Measurements from ENCODE around the gene IQCK. TPM values are rescaled to one million over a fixed set of nuclear protein-coding genes. Genes with fewer than 3 reads are reported as not detected.

Gene IQCK
- polyA plus RNA-seq, 3 donors = 0.52 to 1.2 (median 0.58) TPM

DNA sequence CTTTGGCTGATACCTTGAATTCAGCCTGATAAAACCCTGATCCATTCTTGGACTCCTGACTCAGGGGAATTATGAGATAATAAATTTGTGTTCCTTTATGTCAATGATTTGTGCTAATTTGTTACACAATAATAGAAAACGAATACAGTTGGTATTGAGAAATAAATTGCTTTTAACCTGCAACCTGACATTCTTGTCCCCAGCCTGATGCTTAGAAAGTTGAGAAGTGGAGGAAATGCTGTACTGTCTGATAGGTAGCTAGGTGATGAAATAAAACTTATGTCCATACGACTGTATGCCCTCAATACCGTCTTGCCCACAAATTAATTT, 10.5 kb downstream of the IQCK start:
- no peaks in the 10 kb centered on the region for H3K36me3 ChIP-seq (replicated peaks in 1 of 2; ENCODE audit: control insufficient read depth in 1 of 2, insufficient read depth in 2 of 2, low read length in 2 of 2)
- no peaks in the 10 kb centered on the region for H3K36me3 Mint-ChIP-seq
- no peak overlapping the region for H3K4me3 ChIP-seq (replicated peaks in 1 of 3; ENCODE audit: low read depth in 2 of 3, low read length in 3 of 3)
- H3K79me2 ChIP-seq (ENCODE audit: insufficient read depth, low read length) = no peaks in the 10 kb centered on the region
- H3K27me3 ChIP-seq (ENCODE audit: control insufficient read depth in 2 of 2, insufficient read depth in 2 of 2, low read length in 2 of 2) = no peaks in the 10 kb centered on the region
- H3K4me2 ChIP-seq (replicated peaks; ENCODE audit: extremely low read depth, low read length, poor library complexity, severe bottlenecking) = no peak overlapping the region
- H3K4me3 Mint-ChIP-seq = no peak overlapping the region
- H3K4me1 Mint-ChIP-seq = no peaks in the 10 kb centered on the region
- no peak for DNase-seq
- no peak overlapping the region for H2AFZ ChIP-seq (ENCODE audit: insufficient read depth, low read depth, low read length, poor library complexity, severe bottlenecking)
- H3K9me3 Mint-ChIP-seq = peaks cover 0 to 2% (median 0%) of the 10 kb centered on the region in 7 donors
- no peak overlapping the region for H3K27ac ChIP-seq (ENCODE audit: low read depth in 1 of 2, low read length in 2 of 2)
- H3K27ac Mint-ChIP-seq = no peak overlapping the region
- WGBS (ENCODE audit: insufficient coverage) = no CpG with 5 or more reads among the region's 3 CpGs
- H3K27me3 Mint-ChIP-seq (ENCODE audit: low read depth in 3 of 3) = peaks cover 0 to 4% (median 0%) of the 10 kb centered on the region in 3 donors
- H3K9me3 ChIP-seq (replicated peaks in 1 of 2; ENCODE audit: control insufficient read depth in 1 of 2, insufficient read depth in 1 of 2, low read length in 2 of 2) = no peaks in the 10 kb centered on the region
- no peaks in the 10 kb centered on the region for H4K20me1 ChIP-seq (ENCODE audit: insufficient read depth, low read length)
- no peaks in the 10 kb centered on the region for H3K4me1 ChIP-seq (ENCODE audit: control insufficient read depth in 1 of 2, insufficient read depth in 2 of 2, low read length in 2 of 2)
- intact Hi-C loops (cut with micrococcal nuclease) = no loop called here
- TF ChIP-seq, protein P1, sequence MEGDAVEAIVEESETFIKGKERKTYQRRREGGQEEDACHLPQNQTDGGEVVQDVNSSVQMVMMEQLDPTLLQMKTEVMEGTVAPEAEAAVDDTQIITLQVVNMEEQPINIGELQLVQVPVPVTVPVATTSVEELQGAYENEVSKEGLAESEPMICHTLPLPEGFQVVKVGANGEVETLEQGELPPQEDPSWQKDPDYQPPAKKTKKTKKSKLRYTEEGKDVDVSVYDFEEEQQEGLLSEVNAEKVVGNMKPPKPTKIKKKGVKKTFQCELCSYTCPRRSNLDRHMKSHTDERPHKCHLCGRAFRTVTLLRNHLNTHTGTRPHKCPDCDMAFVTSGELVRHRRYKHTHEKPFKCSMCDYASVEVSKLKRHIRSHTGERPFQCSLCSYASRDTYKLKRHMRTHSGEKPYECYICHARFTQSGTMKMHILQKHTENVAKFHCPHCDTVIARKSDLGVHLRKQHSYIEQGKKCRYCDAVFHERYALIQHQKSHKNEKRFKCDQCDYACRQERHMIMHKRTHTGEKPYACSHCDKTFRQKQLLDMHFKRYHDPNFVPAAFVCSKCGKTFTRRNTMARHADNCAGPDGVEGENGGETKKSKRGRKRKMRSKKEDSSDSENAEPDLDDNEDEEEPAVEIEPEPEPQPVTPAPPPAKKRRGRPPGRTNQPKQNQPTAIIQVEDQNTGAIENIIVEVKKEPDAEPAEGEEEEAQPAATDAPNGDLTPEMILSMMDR (IDR thresholded peaks at IDR 0.05) = no peak
- H3K9ac ChIP-seq (ENCODE audit: insufficient read depth, low read length, poor library complexity, severe bottlenecking) = no peak overlapping the region

- Histone ChIP-seq H3K4me3 (replicated peaks in 1 of 3; ENCODE audit: low read depth in 2 of 3, low read length in 3 of 3) (no peak overlapping the region), H3K27ac (ENCODE audit: low read depth in 1 of 2, low read length in 2 of 2) (no peak overlapping the region), H4K20me1 (ENCODE audit: insufficient read depth, low read length) (no peaks in the 10 kb centered on the region), H3K9ac (ENCODE audit: insufficient read depth, low read length, poor library complexity, severe bottlenecking) (no peak overlapping the region), H3K4me1 (ENCODE audit: control insufficient read depth in 1 of 2, insufficient read depth in 2 of 2, low read length in 2 of 2) (peaks cover 0 to 2% of the 10 kb centered on the region in 2 donors), H3K36me3 (replicated peaks in 1 of 2; ENCODE audit: control insufficient read depth in 1 of 2, insufficient read depth in 2 of 2, low read length in 2 of 2) (no peaks in the 10 kb centered on the region), H3K4me2 (replicated peaks; ENCODE audit: extremely low read depth, low read length, poor library complexity, severe bottlenecking) (no peak overlapping the region), H3K27me3 (ENCODE audit: control insufficient read depth in 2 of 2, insufficient read depth in 2 of 2, low read length in 2 of 2) (no peaks in the 10 kb centered on the region), H3K79me2 (ENCODE audit: insufficient read depth, low read length) (no peaks in the 10 kb centered on the region), H2AFZ (ENCODE audit: insufficient read depth, low read depth, low read length, poor library complexity, severe bottlenecking) (no peak overlapping the region), H3K9me3 (replicated peaks in 1 of 2; ENCODE audit: control insufficient read depth in 1 of 2, insufficient read depth in 1 of 2, low read length in 2 of 2) (no peaks in the 10 kb centered on the region)
- H3K4me3 Mint-ChIP-seq = no peak overlapping the region
- intact Hi-C loops (cut with micrococcal nuclease) = no loop called here
- no peaks in the 10 kb centered on the region for H3K36me3 Mint-ChIP-seq
- H3K27ac Mint-ChIP-seq = no peak overlapping the region
- TF ChIP-seq, protein P1 (IDR thresholded peaks at IDR 0.05) = no peak
- DNase-seq = no peak
- no CpG with 5 or more reads among the region's 6 CpGs for WGBS (ENCODE audit: insufficient coverage)
- H3K4me1 Mint-ChIP-seq = peaks cover 8% of the 10 kb centered on the region
- H3K9me3 Mint-ChIP-seq = peaks cover 0 to 2% (median 0%) of the 10 kb centered on the region in 7 donors
- peaks cover 0 to 4% (median 0%) of the 10 kb centered on the region in 3 donors for H3K27me3 Mint-ChIP-seq (ENCODE audit: low read depth in 3 of 3)
Observed at GRCh38 chr16:19733551-19733950, 15.5 kb downstream of the IQCK start.
